ENCODE measurements around the gene SEMA3D. TPM values are rescaled to one million over a fixed set of nuclear protein-coding genes. Genes with fewer than 3 reads are reported as not detected.

SEMA3D gene
- total RNA-seq, 1 experiment from 2014 or later: 5.5 TPM

GRCh38 chr7:85125651-85126131, 61.2 kb downstream of the SEMA3D start:
- no peaks in the 10 kb centered on the region for H3K9me3 ChIP-seq (replicated peaks)
- H3K4me1 ChIP-seq: no peaks in the 10 kb centered on the region
- no peak overlapping the region for H3K27ac ChIP-seq
- no peak for DNase-seq
- no peaks in the 10 kb centered on the region; the same call in 1 of the 2 replicates for H3K36me3 ChIP-seq
- no peak overlapping the region for H3K4me3 ChIP-seq
- H3K27me3 ChIP-seq: no peaks in the 10 kb centered on the region

GRCh38 chr7:85125176-85125575, 61.7 kb downstream of the SEMA3D start:
- Histone ChIP-seq H3K9me3 (replicated peaks) (no peaks in the 10 kb centered on the region), H3K4me3 (no peak overlapping the region), H3K4me1 (no peaks in the 10 kb centered on the region), H3K36me3 (no peaks in the 10 kb centered on the region; the same call in 1 of the 2 replicates), H3K27me3 (no peaks in the 10 kb centered on the region), H3K27ac (no peak overlapping the region)
- no peak for DNase-seq

GRCh38 chr7:85119934-85120333, 66.9 kb downstream of the SEMA3D start:
- H3K4me3 ChIP-seq: no peak overlapping the region
- H3K36me3 ChIP-seq: no peaks in the 10 kb centered on the region; the same call in 1 of the 2 replicates
- no peak overlapping the region for H3K27ac ChIP-seq
- H3K27me3 ChIP-seq: no peaks in the 10 kb centered on the region
- H3K4me1 ChIP-seq: no peaks in the 10 kb centered on the region
- DNase-seq: no peak
- H3K9me3 ChIP-seq (replicated peaks): no peaks in the 10 kb centered on the region

GRCh38 chr7:85115862-85116261, 71.0 kb downstream of the SEMA3D start:
- DNase-seq: no peak
- Histone ChIP-seq H3K4me3 (no peak overlapping the region), H3K9me3 (replicated peaks) (no peaks in the 10 kb centered on the region), H3K4me1 (no peaks in the 10 kb centered on the region), H3K36me3 (no peaks in the 10 kb centered on the region), H3K27ac (no peak overlapping the region), H3K27me3 (no peaks in the 10 kb centered on the region)

DNA sequence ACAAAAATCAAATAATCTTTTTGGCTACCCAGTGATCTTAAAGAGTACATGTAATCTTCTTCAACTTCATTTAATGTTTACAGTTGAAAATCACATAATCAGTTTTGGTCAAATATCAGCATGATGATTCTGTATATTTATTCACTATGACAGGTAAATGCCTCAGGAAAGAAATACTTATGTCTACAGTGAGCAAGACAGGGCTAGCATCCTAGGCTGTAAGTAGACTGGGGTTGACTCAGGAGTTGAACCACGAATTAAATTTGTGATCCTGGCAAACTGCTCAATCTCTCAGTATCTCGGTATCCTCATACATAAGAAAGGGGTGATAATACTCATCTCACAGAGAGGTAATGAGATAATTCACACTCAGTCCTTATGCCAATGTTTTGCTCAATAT, 71.8 kb downstream of the SEMA3D start:
- Histone ChIP-seq H3K27ac (no peak overlapping the region), H3K4me3 (no peak overlapping the region), H3K36me3 (no peaks in the 10 kb centered on the region), H3K4me1 (no peaks in the 10 kb centered on the region), H3K9me3 (replicated peaks) (no peaks in the 10 kb centered on the region), H3K27me3 (no peaks in the 10 kb centered on the region)
- DNase-seq: no peak

GRCh38 chr7:85114342-85114741, 72.5 kb downstream of the SEMA3D start:
- H3K27me3 ChIP-seq: no peaks in the 10 kb centered on the region
- no peaks in the 10 kb centered on the region for H3K4me1 ChIP-seq
- H3K9me3 ChIP-seq (replicated peaks): no peaks in the 10 kb centered on the region
- H3K27ac ChIP-seq: no peak overlapping the region
- no peak overlapping the region for H3K4me3 ChIP-seq
- no peak for DNase-seq
- no peaks in the 10 kb centered on the region for H3K36me3 ChIP-seq

DNA sequence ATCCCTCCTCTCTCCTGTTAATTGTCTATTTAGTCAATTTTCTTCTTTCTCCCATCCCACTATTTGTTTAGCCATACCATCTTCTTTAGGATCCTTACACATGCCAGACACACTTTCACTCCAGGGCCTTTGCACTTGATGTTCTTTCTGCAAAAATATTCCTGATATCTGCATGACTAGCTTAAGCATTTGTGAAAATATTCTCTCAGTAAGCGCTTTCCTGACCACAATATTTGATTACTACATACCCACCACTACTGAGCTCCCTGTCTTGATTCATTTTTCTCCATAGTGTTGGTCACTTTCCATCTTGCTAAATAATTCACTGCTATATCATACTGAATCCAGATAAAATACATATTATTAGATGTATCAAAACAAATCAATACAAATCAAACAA, 75.1 kb downstream of the SEMA3D start:
- DNase-seq: no peak
- H3K4me1 ChIP-seq: no peaks in the 10 kb centered on the region
- no peak overlapping the region for H3K4me3 ChIP-seq
- no peaks in the 10 kb centered on the region for H3K27me3 ChIP-seq
- no peak overlapping the region for H3K27ac ChIP-seq
- H3K9me3 ChIP-seq (replicated peaks): no peaks in the 10 kb centered on the region
- H3K36me3 ChIP-seq: no peaks in the 10 kb centered on the region

- no peaks in the 10 kb centered on the region for H3K36me3 ChIP-seq
- no peak overlapping the region for H3K27ac ChIP-seq
- H3K4me1 ChIP-seq: peaks cover 28% of the 10 kb centered on the region
- H3K9me3 ChIP-seq (replicated peaks): no peaks in the 10 kb centered on the region
- DNase-seq: no peak
- H3K27me3 ChIP-seq: no peaks in the 10 kb centered on the region
- H3K4me3 ChIP-seq: no peak overlapping the region
Observed at GRCh38 chr7:85106719-85107118, 80.1 kb downstream of the SEMA3D start.

DNA sequence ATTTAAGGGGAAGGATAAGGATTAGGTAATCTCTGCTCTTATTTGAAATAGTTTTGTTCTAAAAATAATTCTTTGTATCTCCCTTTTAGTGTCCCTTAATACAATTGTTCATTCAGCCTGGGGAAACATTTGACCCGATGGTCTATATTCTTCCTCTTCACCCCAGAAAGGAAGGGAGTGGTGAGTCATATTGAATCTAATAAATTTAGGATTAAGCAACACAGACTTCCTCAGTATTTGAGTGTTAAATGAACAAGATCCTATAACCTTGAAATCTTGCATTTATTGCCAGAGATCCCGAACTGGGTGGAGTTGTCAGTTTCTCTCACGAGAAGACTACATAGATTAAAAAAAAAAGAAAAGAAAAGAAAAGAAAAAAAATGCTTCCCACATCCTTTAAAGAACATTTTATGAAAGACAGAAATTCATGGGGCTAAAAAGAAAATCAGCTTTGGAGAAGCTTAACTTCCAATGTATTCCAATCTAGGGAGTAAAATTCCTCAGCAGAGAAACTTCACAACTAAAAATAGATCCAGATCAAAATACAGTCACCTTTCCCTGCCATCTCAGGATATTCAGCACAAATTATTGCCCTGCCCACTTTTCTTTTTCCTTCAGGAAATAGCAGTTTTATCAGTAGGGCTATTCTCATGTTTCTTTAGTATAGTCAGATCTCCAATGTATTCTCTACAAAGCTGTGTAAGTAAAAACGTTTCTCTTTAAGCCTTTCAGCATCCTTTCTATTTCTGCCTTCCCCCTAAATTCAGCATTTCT, 82.2 kb downstream of the SEMA3D start:
- DNase-seq: peak in 1 of 2 experiments; percentile 21
- H3K4me3 ChIP-seq: no peak overlapping the region
- H3K9me3 ChIP-seq (replicated peaks): no peaks in the 10 kb centered on the region
- no peaks in the 10 kb centered on the region for H3K27me3 ChIP-seq
- peaks cover 28% of the 10 kb centered on the region for H3K4me1 ChIP-seq
- no peaks in the 10 kb centered on the region for H3K36me3 ChIP-seq
- no peak overlapping the region for H3K27ac ChIP-seq

DNA sequence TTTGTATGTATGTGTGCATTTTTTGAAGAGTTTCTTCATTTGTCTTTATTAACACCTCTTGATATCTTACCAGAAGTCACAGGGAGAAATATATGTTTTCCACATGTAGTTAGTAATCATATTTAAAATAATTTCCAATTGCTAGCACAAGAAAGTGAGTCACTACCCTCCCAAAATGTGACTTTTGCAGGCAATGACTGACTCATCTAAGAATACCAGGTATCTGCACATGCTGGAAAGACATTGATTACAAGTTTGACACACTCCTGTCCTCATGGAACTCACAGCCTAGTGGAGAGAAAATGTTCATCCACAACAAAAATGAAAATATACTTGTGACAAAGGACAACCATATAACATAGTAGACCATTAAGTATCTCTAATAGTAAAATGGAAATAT, 82.9 kb downstream of the SEMA3D start:
- peaks cover 28% of the 10 kb centered on the region for H3K4me1 ChIP-seq
- H3K27me3 ChIP-seq: no peaks in the 10 kb centered on the region
- no peak overlapping the region for H3K4me3 ChIP-seq
- no peaks in the 10 kb centered on the region for H3K9me3 ChIP-seq (replicated peaks)
- H3K36me3 ChIP-seq: no peaks in the 10 kb centered on the region
- no peak overlapping the region for H3K27ac ChIP-seq
- no peak for DNase-seq

GRCh38 chr7:85103357-85103756, 83.5 kb downstream of the SEMA3D start:
- Histone ChIP-seq H3K27me3 (no peaks in the 10 kb centered on the region), H3K4me3 (no peak overlapping the region), H3K27ac (peak overlapping the region; percentile 31), H3K9me3 (replicated peaks) (no peaks in the 10 kb centered on the region), H3K4me1 (peaks cover 28% of the 10 kb centered on the region), H3K36me3 (no peaks in the 10 kb centered on the region)
- DNase-seq: peak; percentile 42 to 70

DNA sequence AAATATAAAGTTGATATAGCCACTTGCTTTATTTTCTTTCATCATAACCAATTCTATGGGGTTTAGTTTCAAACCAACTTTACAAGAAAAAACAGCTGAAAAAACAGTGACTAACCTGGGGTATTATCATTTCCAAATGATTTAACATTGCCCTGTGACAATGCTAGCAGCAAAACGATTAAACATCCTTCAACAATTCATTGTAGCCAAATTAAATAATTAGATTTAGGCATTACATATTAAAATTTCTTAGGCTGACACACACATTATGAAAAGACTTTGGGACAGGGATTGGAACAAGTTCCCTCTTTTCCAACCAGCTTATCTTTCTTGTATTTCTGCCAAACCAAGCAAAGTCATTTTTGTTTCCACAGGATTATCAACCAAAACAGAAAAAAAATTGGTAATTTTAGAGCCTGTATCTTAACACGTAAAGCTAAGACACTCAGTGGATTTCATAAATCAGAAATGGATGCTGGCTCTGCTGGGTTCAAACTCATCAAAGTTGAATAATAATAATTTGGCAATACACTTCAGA, 84.0 kb downstream of the SEMA3D start:
- peak overlapping the region; percentile 31 for H3K27ac ChIP-seq
- peak; percentile 3 to 62 for DNase-seq
- H3K9me3 ChIP-seq (replicated peaks): no peaks in the 10 kb centered on the region
- H3K27me3 ChIP-seq: no peaks in the 10 kb centered on the region
- peaks cover 28% of the 10 kb centered on the region for H3K4me1 ChIP-seq
- H3K4me3 ChIP-seq: no peak overlapping the region
- H3K36me3 ChIP-seq: no peaks in the 10 kb centered on the region

GRCh38 chr7:85101347-85101746, 85.5 kb downstream of the SEMA3D start:
- H3K4me3 ChIP-seq: no peak overlapping the region
- H3K27ac ChIP-seq: no peak overlapping the region
- H3K4me1 ChIP-seq: peaks cover 28% of the 10 kb centered on the region
- H3K36me3 ChIP-seq: no peaks in the 10 kb centered on the region
- no peaks in the 10 kb centered on the region for H3K27me3 ChIP-seq
- no peak for DNase-seq
- H3K9me3 ChIP-seq (replicated peaks): no peaks in the 10 kb centered on the region

DNA sequence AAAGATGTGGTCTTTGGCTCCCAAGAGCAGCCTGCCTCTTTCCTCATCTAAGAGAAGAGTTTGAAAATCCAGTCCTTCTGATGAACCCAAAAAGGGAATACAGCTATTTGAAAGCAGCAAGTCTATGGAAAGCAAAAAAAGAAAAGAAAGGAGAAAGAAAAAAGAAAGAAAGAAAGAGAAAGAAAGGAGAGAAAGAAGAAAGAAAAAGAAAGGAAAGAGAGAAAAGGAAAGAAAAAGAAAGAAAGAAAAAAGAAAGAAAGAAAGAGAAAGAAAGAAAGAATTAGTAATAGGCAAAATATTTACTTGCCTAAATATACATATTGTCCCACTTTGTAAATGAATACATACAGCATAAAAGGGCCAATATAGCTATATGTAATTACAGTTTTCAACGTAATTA, 89.0 kb downstream of the SEMA3D start:
- Histone ChIP-seq H3K4me3 (no peak overlapping the region), H3K27me3 (no peaks in the 10 kb centered on the region), H3K4me1 (peaks cover 14% of the 10 kb centered on the region), H3K27ac (no peak overlapping the region), H3K9me3 (replicated peaks) (no peaks in the 10 kb centered on the region), H3K36me3 (0 out of 2 replicates have a peak, but pooled peaks cover 2% of the 10 kb centered on the region)
- DNase-seq: no peak

- Histone ChIP-seq H3K27me3 (no peaks in the 10 kb centered on the region), H3K36me3 (0 out of 2 replicates have a peak, but pooled peaks cover 2% of the 10 kb centered on the region), H3K4me3 (no peak overlapping the region), H3K27ac (no peak overlapping the region), H3K4me1 (0 out of 2 replicates have a peak, but pooled peaks cover 3% of the 10 kb centered on the region), H3K9me3 (replicated peaks) (no peaks in the 10 kb centered on the region)
- DNase-seq: no peak
Observed at GRCh38 chr7:85095806-85096205, 91.0 kb downstream of the SEMA3D start.

Measured in SJCRH30 (cell line).